Activated CD8-positive, alpha-beta T cell treated with anti-CD3 and anti-CD28 coated beads for 36 hours (primary cell): ENCODE data around the gene ANKS3. TPM values are rescaled to one million over a fixed set of nuclear protein-coding genes. Genes with fewer than 3 reads are reported as not detected.

ENCODE experiments used
- ATAC-seq: fragments of 200-7000 bp; cut with Tn5 transposase; one replicate; pipeline ENCODE4 v1.10.0; 2021; ENCODE audit warnings: mild to moderate bottlenecking, moderate library complexity
- CTCF ChIA-PET: fragments of 350-600 bp; sonication (Branson Sonifier 250); formaldehyde crosslinking; loops from one replicate; lab custom pipeline; 2021; ENCODE audit warnings: antibody characterized with exemption; lab: Charles Lee
- POLR2A ChIA-PET: fragments of 350-600 bp; sonication (Branson Sonifier 250); formaldehyde crosslinking; loops from one replicate; lab custom pipeline; 2021; ENCODE audit warnings: antibody characterized with exemption; lab: Charles Lee
- DNase-seq: peaks from one replicate; pipeline ENCODE4 v3.0.0-alpha.2; 2020
- H3K27ac Mint-ChIP-seq: one replicate; pipeline ENCODE4 v1.8.0; 2021; ENCODE audit warnings: mild to moderate bottlenecking, mixed read lengths
- H3K27me3 Mint-ChIP-seq: one replicate; pipeline ENCODE4 v1.8.0; 2021; ENCODE audit warnings: mixed read lengths
- H3K36me3 Mint-ChIP-seq: one replicate; pipeline ENCODE4 v1.8.0; 2021; ENCODE audit warnings: low read depth, mixed read lengths
- H3K4me1 Mint-ChIP-seq: one replicate; pipeline ENCODE4 v1.8.0; 2021; ENCODE audit warnings: low read depth, mixed read lengths
- H3K4me3 Mint-ChIP-seq: one replicate; pipeline ENCODE4 v1.8.0; 2021; ENCODE audit warnings: mild to moderate bottlenecking, moderate library complexity, mixed read lengths
- H3K9me3 Mint-ChIP-seq: one replicate; pipeline ENCODE4 v1.8.0; 2021; ENCODE audit warnings: mixed read lengths
- intact Hi-C: fragments of 100-400 bp; cut with micrococcal nuclease; formaldehyde crosslinking; loops from one replicate; pipeline ENCODE4 v1.10.0; 2022
- total RNA-seq, 2 experiments: library from RNA; stranded (reverse); gene quantifications; one replicate each; pipeline ENCODE4 v1.2.3, GENCODE V29; 2021
- TF ChIP-seq, protein P1 (sequence below): fragments of 200-600 bp; IDR thresholded peaks from one replicate; pipeline ENCODE4 v1.8.0; 2022; ENCODE audit warnings: antibody characterized with exemption, mild to moderate bottlenecking

ANKS3 gene
- total RNA-seq, 2 experiments from 2014 or later, result 13.0 to 13.8 TPM

DNA sequence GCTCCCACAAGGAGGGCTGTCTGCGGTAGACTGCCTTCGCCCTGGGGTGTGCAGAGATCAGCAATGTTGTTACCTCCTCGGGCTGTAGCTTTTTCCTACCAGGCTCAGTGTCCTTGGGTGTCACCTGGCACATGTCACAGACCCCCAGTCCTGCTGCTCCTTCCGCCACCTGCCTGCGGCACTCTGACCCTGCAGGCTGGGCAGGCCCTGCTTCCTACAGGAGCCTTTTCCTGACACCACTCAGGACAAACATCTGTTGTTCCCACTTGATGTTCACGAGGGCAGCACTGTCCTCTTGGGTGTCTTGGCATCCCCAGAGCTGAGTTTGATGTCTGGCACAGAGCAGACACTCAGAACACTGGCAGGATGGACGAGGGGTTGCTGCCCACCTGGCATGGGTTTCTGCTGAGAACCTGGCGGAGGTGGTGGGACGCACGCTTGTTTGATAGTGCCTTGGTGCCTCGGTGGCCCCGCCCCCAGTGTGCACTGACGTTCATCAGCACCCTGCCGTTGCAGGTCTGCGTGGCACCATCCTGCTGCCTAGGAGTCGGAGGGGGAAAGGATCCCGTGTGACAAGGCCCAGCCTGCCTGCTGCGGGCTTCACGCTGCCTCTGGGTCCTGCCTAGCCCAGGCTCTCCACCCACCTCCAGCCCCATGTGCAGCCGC, 67.4 kb downstream of the ANKS3 start:
- no peak for ATAC-seq
- Mint-ChIP-seq H3K9me3 (no peaks in the 10 kb centered on the region), H3K4me1 (peaks cover 31% of the 10 kb centered on the region), H3K36me3 (peaks cover 28% of the 10 kb centered on the region), H3K27me3 (no peaks in the 10 kb centered on the region), H3K27ac (no peak overlapping the region), H3K4me3 (no peak overlapping the region)
- POLR2A ChIA-PET, result interaction anchor here (1.7 kb wide), 1 partner anchor 10 kb away, joined by 6 read pairs; no protein-coding TSS in a partner anchor
- no peak for DNase-seq
- intact Hi-C loops, result no loop called here
- TF ChIP-seq, protein P1, sequence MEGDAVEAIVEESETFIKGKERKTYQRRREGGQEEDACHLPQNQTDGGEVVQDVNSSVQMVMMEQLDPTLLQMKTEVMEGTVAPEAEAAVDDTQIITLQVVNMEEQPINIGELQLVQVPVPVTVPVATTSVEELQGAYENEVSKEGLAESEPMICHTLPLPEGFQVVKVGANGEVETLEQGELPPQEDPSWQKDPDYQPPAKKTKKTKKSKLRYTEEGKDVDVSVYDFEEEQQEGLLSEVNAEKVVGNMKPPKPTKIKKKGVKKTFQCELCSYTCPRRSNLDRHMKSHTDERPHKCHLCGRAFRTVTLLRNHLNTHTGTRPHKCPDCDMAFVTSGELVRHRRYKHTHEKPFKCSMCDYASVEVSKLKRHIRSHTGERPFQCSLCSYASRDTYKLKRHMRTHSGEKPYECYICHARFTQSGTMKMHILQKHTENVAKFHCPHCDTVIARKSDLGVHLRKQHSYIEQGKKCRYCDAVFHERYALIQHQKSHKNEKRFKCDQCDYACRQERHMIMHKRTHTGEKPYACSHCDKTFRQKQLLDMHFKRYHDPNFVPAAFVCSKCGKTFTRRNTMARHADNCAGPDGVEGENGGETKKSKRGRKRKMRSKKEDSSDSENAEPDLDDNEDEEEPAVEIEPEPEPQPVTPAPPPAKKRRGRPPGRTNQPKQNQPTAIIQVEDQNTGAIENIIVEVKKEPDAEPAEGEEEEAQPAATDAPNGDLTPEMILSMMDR, result no peak
- CTCF ChIA-PET, result interaction anchor here (1.3 to 1.4 kb wide), 2 partner anchors 16 kb away, joined by 4 read pairs; no protein-coding TSS in a partner anchor

DNA sequence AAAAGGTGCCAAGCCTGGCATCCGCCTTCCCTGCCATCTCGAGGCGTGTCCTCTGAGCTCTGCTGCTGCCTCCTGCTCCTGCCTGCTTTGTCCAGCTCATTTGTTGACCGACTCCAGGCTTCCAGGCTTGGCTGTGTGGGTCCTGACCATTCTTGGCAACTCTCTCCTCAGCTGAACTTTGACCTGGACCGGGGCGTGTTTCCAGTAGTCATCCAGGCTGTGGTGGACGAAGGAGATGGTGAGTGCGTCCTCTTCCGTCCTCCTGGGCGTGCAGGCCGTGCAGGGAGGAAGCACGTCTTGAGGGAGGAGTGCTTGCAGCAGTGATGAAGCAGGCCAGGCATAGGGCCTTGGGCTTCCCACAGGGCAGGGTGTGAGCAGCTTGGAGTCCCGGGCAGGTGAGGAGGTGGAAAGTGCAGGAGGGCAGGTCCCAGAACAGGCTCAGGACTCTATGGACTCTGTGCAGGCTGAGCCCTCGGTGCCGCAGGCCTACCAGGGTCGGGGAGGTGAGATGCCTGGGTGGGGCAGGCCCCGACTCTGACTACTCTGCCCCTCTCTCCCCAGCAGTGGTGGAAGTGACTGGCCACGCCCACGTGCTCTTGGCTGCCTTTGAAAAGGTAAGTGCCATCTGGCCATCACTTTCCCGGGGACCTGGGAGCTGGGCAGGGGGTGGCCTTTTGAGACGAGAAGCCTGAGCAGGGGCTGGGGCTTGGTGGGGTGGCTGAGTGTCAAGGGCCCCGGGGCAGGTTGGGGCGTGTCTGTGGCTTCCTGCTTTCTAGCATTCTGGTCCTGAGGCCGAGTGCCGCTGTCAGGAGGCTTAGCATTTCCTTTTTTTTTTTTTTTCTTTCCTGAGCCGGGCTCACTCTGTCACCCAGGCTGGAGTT, 69.3 kb downstream of the ANKS3 start:
- intact Hi-C loops, result no loop called here
- Mint-ChIP-seq H3K4me3 (peak overlapping the region; percentile 45), H3K36me3 (peaks cover 28% of the 10 kb centered on the region), H3K9me3 (no peaks in the 10 kb centered on the region), H3K27ac (peak overlapping the region; percentile 90), H3K27me3 (no peaks in the 10 kb centered on the region), H3K4me1 (peaks cover 50% of the 10 kb centered on the region)
- ChIA-PET CTCF (interaction anchor here (0.7 to 1.0 kb wide), 2 partner anchors 9 to 70 kb away, joined by 3 read pairs; partner anchors contain the start of gene DNAAF8), POLR2A (interaction anchor here (1.2 kb wide), 1 partner anchor 185 kb away, joined by 4 read pairs; no protein-coding TSS in a partner anchor)
- peak; percentile 83 for DNase-seq
- TF ChIP-seq, protein P1, result no peak
- peak; percentile 66 for ATAC-seq

DNA sequence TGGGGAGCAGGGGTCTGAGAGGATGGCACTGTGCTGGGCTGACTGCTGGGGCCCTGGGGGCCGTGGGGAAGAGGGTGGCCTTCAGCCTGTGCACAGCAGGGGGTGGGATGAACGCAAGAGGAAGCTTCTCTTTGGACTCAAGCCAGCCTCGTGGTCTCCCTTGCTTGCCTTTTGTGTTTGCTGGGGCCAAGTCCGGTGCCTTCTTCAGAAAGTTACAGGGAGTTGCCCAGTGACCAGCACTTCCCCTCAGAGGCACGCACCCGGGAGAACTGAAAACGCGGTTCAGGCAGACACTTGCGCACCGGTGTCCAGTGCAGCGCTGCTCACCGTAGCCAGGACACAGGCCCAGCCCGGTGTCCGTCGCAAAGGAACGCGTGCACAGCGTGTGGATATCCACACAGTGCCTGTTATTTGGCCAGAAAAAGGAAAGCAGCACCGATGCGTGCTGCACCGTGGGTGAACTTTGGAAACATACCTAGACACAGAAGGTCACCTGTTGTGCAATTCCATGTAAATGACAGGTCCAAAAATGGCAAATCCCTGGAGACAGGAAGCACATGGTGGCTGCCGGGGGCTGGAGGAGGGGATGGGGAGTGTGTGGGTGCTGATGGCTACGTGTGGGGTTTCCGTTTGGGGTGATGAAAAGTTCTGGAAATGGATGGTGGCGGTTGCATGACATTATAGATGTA, 70.2 kb downstream of the ANKS3 start:
- TF ChIP-seq, protein P1, result no peak
- H3K4me3 Mint-ChIP-seq, result peak overlapping the region; percentile 45
- peak overlapping the region; percentile 90 for H3K27ac Mint-ChIP-seq
- CTCF ChIA-PET, result interaction anchor here (0.7 to 1.0 kb wide), 2 partner anchors 10 to 71 kb away, joined by 3 read pairs; partner anchors contain the start of gene DNAAF8
- intact Hi-C loops, result no loop called here
- H3K9me3 Mint-ChIP-seq, result no peaks in the 10 kb centered on the region
- H3K36me3 Mint-ChIP-seq, result peaks cover 28% of the 10 kb centered on the region
- H3K27me3 Mint-ChIP-seq, result no peaks in the 10 kb centered on the region
- POLR2A ChIA-PET, result interaction anchor here (1.2 kb wide), 1 partner anchor 185 kb away, joined by 4 read pairs; no protein-coding TSS in a partner anchor
- ATAC-seq (no peak), DNase-seq (peak; percentile 44)
- peaks cover 58% of the 10 kb centered on the region for H3K4me1 Mint-ChIP-seq

DNA sequence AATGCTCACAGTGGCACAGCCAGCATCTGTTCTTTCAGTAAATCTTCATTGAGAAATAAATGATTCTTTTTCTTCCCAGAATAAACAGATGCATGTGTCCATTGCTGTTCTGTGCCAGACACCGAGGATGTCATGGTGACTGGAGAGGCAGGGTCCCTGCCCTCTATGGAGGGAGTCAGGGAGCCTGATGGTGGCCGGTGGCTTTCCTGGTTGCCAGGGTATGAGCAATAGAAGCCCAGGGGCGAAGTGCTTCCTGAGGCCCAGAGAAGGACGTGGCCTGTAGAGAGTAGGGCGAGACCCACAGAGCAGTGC, 70.7 kb downstream of the ANKS3 start:
- ATAC-seq (no peak), DNase-seq (no peak)
- peaks cover 63% of the 10 kb centered on the region for H3K4me1 Mint-ChIP-seq
- peak overlapping the region; percentile 90 for H3K27ac Mint-ChIP-seq
- H3K27me3 Mint-ChIP-seq, result no peaks in the 10 kb centered on the region
- TF ChIP-seq, protein P1, result no peak
- ChIA-PET CTCF (no interaction called here), POLR2A (no interaction called here)
- no peak overlapping the region for H3K4me3 Mint-ChIP-seq
- H3K36me3 Mint-ChIP-seq, result peaks cover 28% of the 10 kb centered on the region
- intact Hi-C loops, result no loop called here
- no peaks in the 10 kb centered on the region for H3K9me3 Mint-ChIP-seq
